Measurements from ENCODE around the gene PGBD1. TPM values are rescaled to one million over a fixed set of nuclear protein-coding genes. Genes with fewer than 3 reads are reported as not detected.

PGBD1 gene
- total RNA-seq, 4 donors from 2014 or later, result 5.8 to 8.7 (median 7.1) TPM

- 100% methylated on average over 1 of the region's 1 CpG for WGBS
- DNase-seq (ENCODE audit: extremely low spot score), result no peak
- intact Hi-C loops (cut with DNase I), result no loop called here
- H3K27ac ChIP-seq (replicated peaks in 1 of 4), result no peak overlapping the region
- H3K9me3 ChIP-seq, result no peaks in the 10 kb centered on the region
- no peaks in the 10 kb centered on the region for H3K27me3 ChIP-seq
- TF ChIP-seq POLR2AphosphoS5 (IDR thresholded peaks at IDR 0.05), result no peak
- TF ChIP-seq POLR2A (IDR thresholded peaks at IDR 0.05; ENCODE audit: low read depth), result no peak
- TF ChIP-seq EP300 (IDR thresholded peaks at IDR 0.05), result no peak
- no peak for TF ChIP-seq CTCF (IDR thresholded peaks at IDR 0.05)
- peaks cover 15 to 40% (median 20%) of the 10 kb centered on the region in 4 donors for H3K36me3 ChIP-seq
- no peak overlapping the region for H3K4me3 ChIP-seq
- H3K4me1 ChIP-seq, result no peaks in the 10 kb centered on the region
These were observed 40.9 kb upstream of the PGBD1 start for GRCh38 chr6:28240471-28240870.

GRCh38 chr6:28243946-28244345, 37.4 kb upstream of the PGBD1 start:
- Histone ChIP-seq H3K9me3 (no peaks in the 10 kb centered on the region), H3K27ac (replicated peaks in 1 of 4) (no peak overlapping the region), H3K4me1 (no peaks in the 10 kb centered on the region), H3K4me3 (no peak overlapping the region), H3K27me3 (no peaks in the 10 kb centered on the region), H3K36me3 (peaks cover 31 to 63% (median 53%) of the 10 kb centered on the region in 4 donors)
- intact Hi-C loops (cut with DNase I), result no loop called here
- DNase-seq (ENCODE audit: extremely low spot score), result no peak
- WGBS, result 91% methylated on average over 3 of the region's 3 CpGs
- TF ChIP-seq POLR2AphosphoS5 (IDR thresholded peaks at IDR 0.05) (no peak), POLR2A (IDR thresholded peaks at IDR 0.05; ENCODE audit: low read depth) (no peak), EP300 (IDR thresholded peaks at IDR 0.05) (no peak)

- WGBS, result 95% methylated on average over 6 of the region's 6 CpGs
- no peak overlapping the region for H3K4me3 ChIP-seq
- peaks cover 0 to 10% (median 7%) of the 10 kb centered on the region in 4 donors for H3K4me1 ChIP-seq
- no peaks in the 10 kb centered on the region for H3K27me3 ChIP-seq
- no peaks in the 10 kb centered on the region for H3K9me3 ChIP-seq
- no peak overlapping the region for H3K27ac ChIP-seq (replicated peaks in 1 of 4)
- TF ChIP-seq CTCF (IDR thresholded peaks at IDR 0.05) (no peak), POLR2A (IDR thresholded peaks at IDR 0.05; ENCODE audit: low read depth) (no peak), EP300 (IDR thresholded peaks at IDR 0.05) (no peak), POLR2AphosphoS5 (IDR thresholded peaks at IDR 0.05) (no peak)
- intact Hi-C loops (cut with DNase I), result no loop called here
- no peak for DNase-seq (ENCODE audit: extremely low spot score)
- H3K36me3 ChIP-seq, result peaks cover 31 to 69% (median 56%) of the 10 kb centered on the region in 4 donors
These were observed 36.0 kb upstream of the PGBD1 start for GRCh38 chr6:28245206-28245941.

GRCh38 chr6:28248916-28249315, 32.5 kb upstream of the PGBD1 start:
- H3K36me3 ChIP-seq, result peaks cover 30 to 56% (median 51%) of the 10 kb centered on the region in 4 donors
- H3K9me3 ChIP-seq, result no peaks in the 10 kb centered on the region
- TF ChIP-seq CTCF (IDR thresholded peaks at IDR 0.05) (no peak), EP300 (IDR thresholded peaks at IDR 0.05) (no peak), POLR2AphosphoS5 (IDR thresholded peaks at IDR 0.05) (no peak), POLR2A (IDR thresholded peaks at IDR 0.05; ENCODE audit: low read depth) (no peak)
- H3K4me1 ChIP-seq, result peaks cover 17 to 33% (median 25%) of the 10 kb centered on the region in 4 donors
- WGBS, result 63% methylated on average over 1 of the region's 1 CpG
- no peaks in the 10 kb centered on the region for H3K27me3 ChIP-seq
- no peak overlapping the region for H3K4me3 ChIP-seq
- intact Hi-C loops (cut with DNase I), result no loop called here
- no peak overlapping the region for H3K27ac ChIP-seq (replicated peaks in 1 of 4)
- no peak for DNase-seq (ENCODE audit: extremely low spot score)

GRCh38 chr6:28250747-28251146, 30.6 kb upstream of the PGBD1 start:
- Histone ChIP-seq H3K27me3 (no peaks in the 10 kb centered on the region), H3K4me3 (peak overlapping the region; percentile 80 to 87 (median 84)), H3K36me3 (peaks cover 11 to 38% (median 34%) of the 10 kb centered on the region in 4 donors), H3K27ac (replicated peaks in 1 of 4) (no peak overlapping the region), H3K4me1 (peaks cover 17 to 33% (median 25%) of the 10 kb centered on the region in 4 donors), H3K9me3 (no peaks in the 10 kb centered on the region)
- 40% methylated on average over 1 of the region's 2 CpGs for WGBS
- intact Hi-C loops (cut with DNase I), result no loop called here
- no peak for DNase-seq (ENCODE audit: extremely low spot score)
- TF ChIP-seq EP300 (IDR thresholded peaks at IDR 0.05) (no peak), POLR2A (IDR thresholded peaks at IDR 0.05; ENCODE audit: low read depth) (no peak), CTCF (IDR thresholded peaks at IDR 0.05) (no peak), POLR2AphosphoS5 (IDR thresholded peaks at IDR 0.05) (no peak)
